PC-3 (cell line): Measurements from ENCODE around the gene CDK5R1. TPM values are rescaled to one million over a fixed set of nuclear protein-coding genes. Genes with fewer than 3 reads are reported as not detected.

Experiments
- ATAC-seq: fragments of 200-7000 bp; cut with Tn5 transposase; 2 replicates; pipeline ENCODE4 v1.9.1; 2020; ENCODE audit warnings: mild to moderate bottlenecking, moderate library complexity
- BruUV-seq: library from RNA; stranded (reverse); fragments of 400-500 nt; replicated peaks from 2 replicates; lab custom pipeline; 2021; lab: Mats Ljungman, UMichigan
- CTCF ChIA-PET: fragments of 300-600 bp; sonication (Branson Sonifier 250); formaldehyde crosslinking; loops from one replicate; lab custom pipeline; 2022; ENCODE audit warnings: antibody characterized with exemption; lab: Charles Lee
- POLR2A ChIA-PET: fragments of 300-600 bp; sonication (Branson Sonifier 250); formaldehyde crosslinking; loops from one replicate; lab custom pipeline; 2022; ENCODE audit warnings: antibody characterized with exemption; ENCODE audit not compliant: unreplicated experiment; lab: Charles Lee
- DNase-seq: peaks from one replicate; pipeline ENCODE4 v3.0.0-alpha.2; 2015
- H2AFZ ChIP-seq: fragments of 300-600 bp; sonication (generic); 2 replicates; pipeline ENCODE4 v1.6.0; 2016; ENCODE audit warnings: antibody characterized with exemption, low read length
- H3F3A ChIP-seq: fragments of 300-600 bp; sonication (generic); one replicate; pipeline ENCODE4 v1.6.0; 2017; ENCODE audit warnings: antibody characterized with exemption, low read length, control low read depth, mild to moderate bottlenecking; ENCODE audit not compliant: unreplicated experiment
- H3K27ac ChIP-seq: fragments of 300-600 bp; sonication (generic); 2 replicates; pipeline ENCODE4 v1.5.1; 2016; ENCODE audit warnings: mild to moderate bottlenecking, low read length
- H3K27me3 ChIP-seq: fragments of 300-600 bp; sonication (generic); 2 replicates; pipeline ENCODE4 v1.6.1; 2016; ENCODE audit warnings: low read length, mixed read lengths
- H3K36me3 ChIP-seq: fragments of 300-600 bp; sonication (generic); 2 replicates; pipeline ENCODE4 v1.6.1; 2016; ENCODE audit warnings: low read depth, mixed run types, low read length, mixed read lengths
- H3K4me1 ChIP-seq: fragments of 300-600 bp; sonication (generic); 2 replicates; pipeline ENCODE4 v1.5.1; 2016; ENCODE audit warnings: low read length; ENCODE audit not compliant: insufficient read depth
- H3K4me2 ChIP-seq: fragments of 300-600 bp; sonication (generic); 2 replicates; pipeline ENCODE4 v1.6.0; 2016; ENCODE audit warnings: low read length
- H3K4me3 ChIP-seq: fragments of 300-600 bp; sonication (generic); 2 replicates; pipeline ENCODE4 v1.5.1; 2016; ENCODE audit warnings: mild to moderate bottlenecking, low read length, mixed read lengths
- H3K79me2 ChIP-seq: fragments of 300-600 bp; sonication (generic); 2 replicates; pipeline ENCODE4 v1.6.1; 2017; ENCODE audit warnings: low read length, mixed read lengths
- H3K9ac ChIP-seq: fragments of 300-600 bp; sonication (generic); 2 replicates; pipeline ENCODE4 v1.6.0; 2016; ENCODE audit warnings: mild to moderate bottlenecking, low read length
- H3K9me2 ChIP-seq: fragments of 300-600 bp; sonication (generic); replicated peaks from 2 replicates; pipeline ENCODE4 v1.6.1; 2016; ENCODE audit warnings: mixed run types, low read length, mixed read lengths
- H3K9me3 ChIP-seq: fragments of 300-600 bp; sonication (generic); 2 replicates; pipeline ENCODE4 v1.6.1; 2016; ENCODE audit warnings: low read length, mixed read lengths
- H4K20me1 ChIP-seq: fragments of 300-600 bp; sonication (generic); 2 replicates; pipeline ENCODE4 v1.6.1; 2016; ENCODE audit warnings: low read length, mixed read lengths
- CTCF ChIP-seq: fragments of 300-600 bp; sonication (generic); conservative IDR thresholded peaks from 2 replicates; pipeline ENCODE4 v1.5.1; 2017; ENCODE audit warnings: antibody characterized with exemption, low read depth, mild to moderate bottlenecking, low read length
- EZH2 ChIP-seq: fragments of 300-600 bp; sonication (generic); IDR thresholded peaks from one replicate; pipeline ENCODE4 v1.6.1; 2017; ENCODE audit warnings: antibody characterized with exemption, mild to moderate bottlenecking, low read length; ENCODE audit not compliant: unreplicated experiment
- EZH2phosphoT487 ChIP-seq: fragments of 300-600 bp; sonication (generic); IDR thresholded peaks from 2 replicates; pipeline ENCODE4 v1.6.1; 2018; ENCODE audit warnings: mild to moderate bottlenecking, antibody characterized with exemption, low read length, borderline replicate concordance
- intact Hi-C: fragments of 100-400 bp; cut with micrococcal nuclease; formaldehyde crosslinking; loops from 2 replicates; pipeline ENCODE4 v1.9.0; 2023
- total RNA-seq: library from RNA; depleted of rRNA; stranded (reverse); fragments of >200 nt; gene quantifications from 2 replicates; pipeline ENCODE4 v1.2.3, GENCODE V29; 2014

The CDK5R1 gene
- total RNA-seq, 1 experiment from 2014 or later = 1.7 TPM

GRCh38 chr17:32494621-32495358 lies 8.0 kb downstream of the CDK5R1 start:
- no TSS peak for BruUV-seq
- CTCF ChIA-PET = no interaction called here
- H4K20me1 ChIP-seq = no peaks in the 10 kb centered on the region
- H3K4me3 ChIP-seq = no peak overlapping the region
- H3K36me3 ChIP-seq = no peaks in the 10 kb centered on the region
- H3K9me3 ChIP-seq = no peaks in the 10 kb centered on the region
- intact Hi-C loops = no loop called here
- POLR2A ChIA-PET = no interaction called here
- ATAC-seq = no peak
- H3K27me3 ChIP-seq = no peaks in the 10 kb centered on the region
- no peaks in the 10 kb centered on the region for H3F3A ChIP-seq
- H3K27ac ChIP-seq = no peak overlapping the region
- H3K4me2 ChIP-seq = no peak overlapping the region
- H3K79me2 ChIP-seq = no peaks in the 10 kb centered on the region
- H3K4me1 ChIP-seq = peaks cover 17% of the 10 kb centered on the region
- no peak overlapping the region for H3K9ac ChIP-seq
- TF ChIP-seq EZH2phosphoT487 = no peak
- DNase-seq = no peak
- H2AFZ ChIP-seq = no peak overlapping the region
- H3K9me2 ChIP-seq = no peaks in the 10 kb centered on the region

- intact Hi-C loops = no loop called here
- H3K4me2 ChIP-seq = no peak overlapping the region
- no peak overlapping the region for H3K4me3 ChIP-seq
- no peak overlapping the region for H2AFZ ChIP-seq
- no peak overlapping the region for H3K27ac ChIP-seq
- H4K20me1 ChIP-seq = no peaks in the 10 kb centered on the region
- no peaks in the 10 kb centered on the region for H3F3A ChIP-seq
- CTCF ChIA-PET = no interaction called here
- no peaks in the 10 kb centered on the region for H3K9me3 ChIP-seq
- no TSS peak for BruUV-seq
- POLR2A ChIA-PET = no interaction called here
- DNase-seq (no peak), ATAC-seq (no peak)
- H3K36me3 ChIP-seq = no peaks in the 10 kb centered on the region
- peaks cover 17% of the 10 kb centered on the region for H3K4me1 ChIP-seq
- H3K9me2 ChIP-seq = no peaks in the 10 kb centered on the region
- H3K79me2 ChIP-seq = no peaks in the 10 kb centered on the region
- TF ChIP-seq EZH2 = no peak
- no peak for TF ChIP-seq CTCF
- no peak for TF ChIP-seq EZH2phosphoT487
- no peak overlapping the region for H3K9ac ChIP-seq
- H3K27me3 ChIP-seq = no peaks in the 10 kb centered on the region
Measured at GRCh38 chr17:32495359-32496231, 8.8 kb downstream of the CDK5R1 start.

DNA sequence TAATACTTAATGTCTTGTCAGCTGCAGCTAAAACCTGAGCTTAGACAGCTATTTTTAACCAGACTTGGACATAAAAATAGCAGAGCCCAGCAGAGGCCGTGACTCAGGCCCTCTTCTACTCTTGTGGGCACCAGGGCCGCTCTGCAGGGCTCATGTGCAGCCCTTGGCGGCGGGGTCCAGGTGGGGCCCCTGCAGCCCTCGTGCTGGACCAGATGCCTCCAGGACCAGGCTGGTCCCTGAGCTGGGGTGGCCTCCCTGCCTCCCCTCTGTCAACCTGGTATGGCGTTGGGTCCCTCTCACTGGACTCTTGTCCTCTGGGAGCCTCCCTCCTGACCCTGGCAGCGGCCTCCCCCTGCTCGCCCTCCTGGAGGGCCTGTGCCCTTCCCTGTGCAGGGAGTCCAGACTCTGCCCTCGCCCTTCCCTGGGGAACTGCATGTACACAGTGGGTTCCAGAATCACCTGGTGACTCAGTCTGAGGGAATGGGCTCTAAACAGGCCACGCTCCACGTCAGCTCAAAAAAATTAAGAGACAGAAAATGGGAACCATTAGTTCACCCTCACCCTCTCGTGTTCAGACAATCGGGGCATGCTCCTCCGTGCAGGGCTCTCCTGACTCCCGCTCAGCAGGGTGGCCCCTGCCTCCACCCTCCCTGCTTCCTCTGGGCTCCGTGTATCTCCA lies 9.7 kb downstream of the CDK5R1 start:
- Histone ChIP-seq H3K36me3 (no peaks in the 10 kb centered on the region), H3K4me2 (peak overlapping the region; percentile 43; the same call in 1 of the 2 replicates), H3K9ac (no peak overlapping the region), H3K9me3 (no peaks in the 10 kb centered on the region), H2AFZ (peak overlapping the region; percentile 66), H3F3A (no peaks in the 10 kb centered on the region), H3K9me2 (no peaks in the 10 kb centered on the region), H3K79me2 (no peaks in the 10 kb centered on the region), H3K27me3 (no peaks in the 10 kb centered on the region), H3K27ac (peak overlapping the region; percentile 49), H4K20me1 (no peaks in the 10 kb centered on the region), H3K4me1 (peaks cover 17% of the 10 kb centered on the region), H3K4me3 (no peak overlapping the region)
- no TSS peak for BruUV-seq
- peak; percentile 75 for DNase-seq
- TF ChIP-seq CTCF = no peak
- CTCF ChIA-PET = no interaction called here
- POLR2A ChIA-PET = no interaction called here
- ATAC-seq = peak; percentile 88
- intact Hi-C loops = no loop called here
